Measurements from ENCODE around the gene ITIH5. TPM values are rescaled to one million over a fixed set of nuclear protein-coding genes. Genes with fewer than 3 reads are reported as not detected.

ITIH5 gene
- total and polyA plus RNA-seq, 4 donors = 0.88 to 68.5 (median 6.4) TPM

- Histone ChIP-seq H3K9me3 (ENCODE audit: control insufficient read depth in 4 of 4, insufficient read depth in 3 of 4, low read length in 3 of 4) (peaks cover 0 to 2% (median 0%) of the 10 kb centered on the region in 4 donors), H3K9ac (ENCODE audit: insufficient read depth in 1 of 2, low read length in 2 of 2) (no peak overlapping the region), H3K4me3 (no peak overlapping the region), H3K27me3 (ENCODE audit: control insufficient read depth in 3 of 3, insufficient read depth in 3 of 3, low read length in 2 of 3) (no peaks in the 10 kb centered on the region), H3K36me3 (ENCODE audit: control insufficient read depth in 4 of 4, insufficient read depth in 4 of 4, low read length in 4 of 4) (no peaks in the 10 kb centered on the region), H3K27ac (ENCODE audit: low read depth in 1 of 2, low read length in 1 of 2) (no peak overlapping the region), H3K4me1 (ENCODE audit: control insufficient read depth in 5 of 5, insufficient read depth in 5 of 5, low read length in 5 of 5) (peaks cover 0 to 2% (median 0%) of the 10 kb centered on the region in 5 donors)
- ATAC-seq (ENCODE audit: insufficient read depth, low FRiP score) (no peak), DNase-seq (no peak)
- 87 to 94% methylated on average over 7 of the region's 7 CpGs for WGBS, 2 donors
- no peak for TF ChIP-seq CTCF (IDR thresholded peaks at IDR 0.05; ENCODE audit: control extremely low read depth, extremely low read depth)
Observed at GRCh38 chr10:7651853-7652470, 14.8 kb downstream of the ITIH5 start.

GRCh38 chr10:7649673-7650300 lies 17.0 kb downstream of the ITIH5 start:
- H3K36me3 ChIP-seq (ENCODE audit: control insufficient read depth in 4 of 4, insufficient read depth in 4 of 4, low read length in 4 of 4) = no peaks in the 10 kb centered on the region
- H3K9ac ChIP-seq (ENCODE audit: insufficient read depth in 1 of 2, low read length in 2 of 2) = no peak overlapping the region
- no peak overlapping the region for H3K4me3 ChIP-seq
- TF ChIP-seq CTCF (IDR thresholded peaks at IDR 0.05; ENCODE audit: control extremely low read depth, extremely low read depth) = no peak
- peaks cover 0 to 2% (median 0%) of the 10 kb centered on the region in 5 donors for H3K4me1 ChIP-seq (ENCODE audit: control insufficient read depth in 5 of 5, insufficient read depth in 5 of 5, low read length in 5 of 5)
- ATAC-seq (ENCODE audit: insufficient read depth, low FRiP score) (no peak), DNase-seq (no peak)
- H3K27me3 ChIP-seq (ENCODE audit: control insufficient read depth in 3 of 3, insufficient read depth in 3 of 3, low read length in 2 of 3) = no peaks in the 10 kb centered on the region
- H3K9me3 ChIP-seq (ENCODE audit: control insufficient read depth in 4 of 4, insufficient read depth in 3 of 4, low read length in 3 of 4) = peaks cover 0 to 2% (median 0%) of the 10 kb centered on the region in 4 donors
- WGBS, 2 donors = 81 to 89% methylated on average over 6 of the region's 6 CpGs
- no peak overlapping the region for H3K27ac ChIP-seq (ENCODE audit: low read depth in 1 of 2, low read length in 1 of 2)

GRCh38 chr10:7647062-7647664 lies 19.6 kb downstream of the ITIH5 start:
- Histone ChIP-seq H3K4me3 (no peak overlapping the region), H3K9ac (ENCODE audit: insufficient read depth in 1 of 2, low read length in 2 of 2) (no peak overlapping the region), H3K4me1 (ENCODE audit: control insufficient read depth in 5 of 5, insufficient read depth in 5 of 5, low read length in 5 of 5) (peaks cover 0 to 2% (median 0%) of the 10 kb centered on the region in 5 donors), H3K36me3 (ENCODE audit: control insufficient read depth in 4 of 4, insufficient read depth in 4 of 4, low read length in 4 of 4) (peaks cover 0 to 5% (median 0%) of the 10 kb centered on the region in 4 donors), H3K27ac (ENCODE audit: low read depth in 1 of 2, low read length in 1 of 2) (no peak overlapping the region), H3K27me3 (ENCODE audit: control insufficient read depth in 3 of 3, insufficient read depth in 3 of 3, low read length in 2 of 3) (no peaks in the 10 kb centered on the region), H3K9me3 (ENCODE audit: control insufficient read depth in 4 of 4, insufficient read depth in 3 of 4, low read length in 3 of 4) (peaks cover 0 to 2% (median 0%) of the 10 kb centered on the region in 4 donors)
- no peak for ATAC-seq (ENCODE audit: insufficient read depth, low FRiP score)
- WGBS, 2 donors = 84 to 87% methylated on average over 4 of the region's 4 CpGs
- no peak for TF ChIP-seq CTCF (IDR thresholded peaks at IDR 0.05; ENCODE audit: control extremely low read depth, extremely low read depth)
- no peak for DNase-seq

Data from lung (tissue), 12 donors.